Right hindlimb (tissue), 1 donor: ENCODE data around the gene CD300A.
"Not testable (repeated sequence)": the region's sequence is repeated elsewhere in the genome, so short reads cannot be mapped to it uniquely, and the experiment has no call there.

Experiments
- DNase-seq: peaks from one replicate; pipeline ENCODE4 v3.0.0-alpha.2; 2018

The CD300A gene

GRCh38 chr17:74485022-74485743 is 18.7 kb downstream of the CD300A start:
- DNase-seq = no peak

- DNase-seq = no peak
These were observed 19.4 kb downstream of the CD300A start for GRCh38 chr17:74485841-74486240.

- DNase-seq = not testable (repeated sequence)
These were observed 21.8 kb downstream of the CD300A start for GRCh38 chr17:74488276-74488675.

GRCh38 chr17:74490716-74491115 is 24.3 kb downstream of the CD300A start:
- DNase-seq = no peak

GRCh38 chr17:74491626-74492025 is 25.2 kb downstream of the CD300A start:
- no peak for DNase-seq

- peak; percentile 80 for DNase-seq
These were observed 26.9 kb downstream of the CD300A start for GRCh38 chr17:74493331-74493833.

GRCh38 chr17:74497471-74497870 is 31.0 kb downstream of the CD300A start:
- no peak for DNase-seq

- no peak for DNase-seq
These were observed 33.6 kb downstream of the CD300A start for GRCh38 chr17:74499992-74500391.

GRCh38 chr17:74502861-74503260 is 36.4 kb downstream of the CD300A start:
- no peak for DNase-seq

- not testable (repeated sequence) for DNase-seq
These were observed 37.5 kb downstream of the CD300A start for GRCh38 chr17:74503949-74504348.

GRCh38 chr17:74508156-74508555 is 41.7 kb downstream of the CD300A start:
- DNase-seq = no peak

GRCh38 chr17:74512036-74512435 is 45.6 kb downstream of the CD300A start:
- no peak for DNase-seq

- DNase-seq = no peak
These were observed 46.2 kb downstream of the CD300A start for GRCh38 chr17:74512624-74513091.

- no peak for DNase-seq
These were observed 47.7 kb downstream of the CD300A start for GRCh38 chr17:74513987-74514631.

- DNase-seq = no peak
These were observed 48.3 kb downstream of the CD300A start for GRCh38 chr17:74514632-74515334.

- DNase-seq = no peak
These were observed 49.5 kb downstream of the CD300A start for GRCh38 chr17:74515941-74516340.

- DNase-seq = no peak
These were observed 50.3 kb downstream of the CD300A start for GRCh38 chr17:74516561-74517328.

- not testable (repeated sequence) for DNase-seq
These were observed 52.1 kb downstream of the CD300A start for GRCh38 chr17:74518413-74518981.

- no peak for DNase-seq
These were observed 53.6 kb downstream of the CD300A start for GRCh38 chr17:74520016-74520434.

- DNase-seq = no peak
These were observed 54.5 kb downstream of the CD300A start for GRCh38 chr17:74520790-74521480.

GRCh38 chr17:74521701-74522201 is 55.3 kb downstream of the CD300A start:
- DNase-seq = no peak
